Stomach (tissue), 9 donors: ENCODE results near the gene UHMK1. TPM values are rescaled to one million over a fixed set of nuclear protein-coding genes. Genes with fewer than 3 reads are reported as not detected.

ENCODE experiments used
- DNase-seq, 2 donors: peaks; one replicate each; pipeline versions ENCODE4 v3.0.0 to v3.0.0-alpha.2; 2013 to 2019
- H3K27ac ChIP-seq, 5 donors: fragments of 200-600 bp in 4 of 5; sonication (generic) in 4 of 5; one replicate each; pipeline ENCODE4 v1.5.1; 2013 to 2019; ENCODE audit warnings: mild to moderate bottlenecking in 1 of 5, moderate library complexity in 1 of 5
- H3K27me3 ChIP-seq, 3 donors: fragments of 200-600 bp; sonication (generic); one replicate each; pipeline ENCODE4 v1.5.1; 2017 to 2019; ENCODE audit warnings: mixed run types in 1 of 3
- H3K36me3 ChIP-seq, 4 donors: fragments of 200-600 bp; sonication (generic); 1 replicate in 3 of 4; 2 replicates in 1 of 4; pipeline ENCODE4 v1.5.1; 2016 to 2019
- H3K4me1 ChIP-seq, 4 donors: fragments of 200-600 bp; sonication (generic); one replicate each; pipeline ENCODE4 v1.5.1; 2016 to 2019
- H3K4me3 ChIP-seq, 4 donors: fragments of 200-600 bp; sonication (generic) in 3 of 4; one replicate each; pipeline ENCODE4 v1.5.1; 2016 to 2019; ENCODE audit warnings: mild to moderate bottlenecking in 1 of 4
- H3K9me3 ChIP-seq, 4 donors: fragments of 200-600 bp; sonication (generic); one replicate each; pipeline ENCODE4 v1.5.1; 2016 to 2019
- EP300 ChIP-seq: sonication (generic); formaldehyde crosslinking; IDR thresholded peaks from one replicate; pipeline ENCODE4 v1.6.1; 2017; ENCODE audit warnings: antibody characterized with exemption
- POLR2A ChIP-seq, 4 donors: fragments of 450-650 bp; IDR thresholded peaks; one replicate each; pipeline ENCODE4 v1.6.1; 2016; ENCODE audit warnings: antibody characterized with exemption in 4 of 4, control low read depth in 2 of 4, mild to moderate bottlenecking in 1 of 4, moderate library complexity in 1 of 4
- POLR2AphosphoS5 ChIP-seq, 3 donors: sonication (generic); formaldehyde crosslinking; IDR thresholded peaks; one replicate each; pipeline ENCODE4 v1.6.1; 2016; ENCODE audit warnings: antibody characterized with exemption in 3 of 3
- WGBS, 5 donors: extraction: QIAGEN DNeasy Blood & Tissue Kit in 3 of 5; methylation state at CpG; one replicate each; pipeline versions ENCODE4 v1.1.5 to v1.1.7; 2013 to 2018; 5-methylcytosine and 5-hydroxymethylcytosine counted together
- intact Hi-C: fragments of 100-400 bp; cut with DNase I; formaldehyde crosslinking; loops from one replicate; pipeline ENCODE4 v1.15.1; 2023; ENCODE audit warnings: low total_unique reads
- polyA plus RNA-seq, 3 donors: library from polyadenylated mRNA; stranded (reverse); fragments of 200-250 nt; gene quantifications; one replicate each; pipeline ENCODE4 v1.2.3, GENCODE V29; 2013
- total RNA-seq, 5 donors: library from RNA; depleted of rRNA; stranded (reverse); fragments of >200 nt; gene quantifications; one replicate each; pipeline versions ENCODE4 v1.1.0 to v1.2.3, GENCODE V29; 2014 to 2016
- TF ChIP-seq, protein P1 (sequence below), 7 experiments: fragments of 450-650 bp in 4 of 7; fragments of 200-600 bp in 3 of 7; sonication (generic) in 3 of 7; IDR thresholded peaks; one replicate each; pipeline ENCODE4 v1.5.1; 2016 to 2019; ENCODE audit warnings: antibody characterized with exemption in 7 of 7, control low read depth in 2 of 7, mild to moderate bottlenecking in 1 of 7
- donor health status: healthy with polysubstance abuse.
- donor health status: Bipolar disorder and iron deficiency.
- donor health status: healthy.

Gene UHMK1
- total and polyA plus RNA-seq, 8 donors, result 2.9 to 80.6 (median 19.8) TPM

DNA sequence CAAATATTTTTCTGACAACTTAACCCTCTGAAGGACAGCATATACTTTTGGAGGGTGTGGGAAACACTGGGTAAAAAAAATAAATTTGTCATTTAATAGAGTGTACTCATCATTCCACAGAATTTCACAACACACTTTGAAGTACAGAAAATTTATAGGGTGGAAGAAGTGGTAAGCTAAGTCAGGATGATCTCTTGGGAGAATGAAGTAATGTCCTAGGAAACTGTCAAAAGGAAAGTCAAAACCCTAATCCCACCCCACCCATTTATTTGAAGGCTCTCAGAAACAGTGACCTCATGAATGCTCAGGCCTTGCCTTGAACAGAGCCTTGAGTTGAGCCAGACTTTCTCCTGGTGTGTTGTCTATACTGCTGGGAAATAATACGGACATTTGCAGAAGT, 56.6 kb downstream of the UHMK1 start:
- Histone ChIP-seq H3K27ac (no peak overlapping the region), H3K9me3 (no peaks in the 10 kb centered on the region), H3K4me1 (peaks cover 0 to 5% (median 2%) of the 10 kb centered on the region in 4 donors), H3K36me3 (no peaks in the 10 kb centered on the region), H3K27me3 (no peaks in the 10 kb centered on the region), H3K4me3 (no peak overlapping the region)
- TF ChIP-seq, protein P1, sequence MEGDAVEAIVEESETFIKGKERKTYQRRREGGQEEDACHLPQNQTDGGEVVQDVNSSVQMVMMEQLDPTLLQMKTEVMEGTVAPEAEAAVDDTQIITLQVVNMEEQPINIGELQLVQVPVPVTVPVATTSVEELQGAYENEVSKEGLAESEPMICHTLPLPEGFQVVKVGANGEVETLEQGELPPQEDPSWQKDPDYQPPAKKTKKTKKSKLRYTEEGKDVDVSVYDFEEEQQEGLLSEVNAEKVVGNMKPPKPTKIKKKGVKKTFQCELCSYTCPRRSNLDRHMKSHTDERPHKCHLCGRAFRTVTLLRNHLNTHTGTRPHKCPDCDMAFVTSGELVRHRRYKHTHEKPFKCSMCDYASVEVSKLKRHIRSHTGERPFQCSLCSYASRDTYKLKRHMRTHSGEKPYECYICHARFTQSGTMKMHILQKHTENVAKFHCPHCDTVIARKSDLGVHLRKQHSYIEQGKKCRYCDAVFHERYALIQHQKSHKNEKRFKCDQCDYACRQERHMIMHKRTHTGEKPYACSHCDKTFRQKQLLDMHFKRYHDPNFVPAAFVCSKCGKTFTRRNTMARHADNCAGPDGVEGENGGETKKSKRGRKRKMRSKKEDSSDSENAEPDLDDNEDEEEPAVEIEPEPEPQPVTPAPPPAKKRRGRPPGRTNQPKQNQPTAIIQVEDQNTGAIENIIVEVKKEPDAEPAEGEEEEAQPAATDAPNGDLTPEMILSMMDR (IDR thresholded peaks at IDR 0.05), result no peak
- TF ChIP-seq POLR2AphosphoS5 (IDR thresholded peaks at IDR 0.05), result no peak
- no peak for TF ChIP-seq EP300
- no peak for TF ChIP-seq POLR2A (IDR thresholded peaks at IDR 0.05)
- 90 to 100% (median 93%) methylated on average over 1 of the region's 1 CpG for WGBS, 5 donors
- intact Hi-C loops, result no loop called here
- DNase-seq, result no peak

DNA sequence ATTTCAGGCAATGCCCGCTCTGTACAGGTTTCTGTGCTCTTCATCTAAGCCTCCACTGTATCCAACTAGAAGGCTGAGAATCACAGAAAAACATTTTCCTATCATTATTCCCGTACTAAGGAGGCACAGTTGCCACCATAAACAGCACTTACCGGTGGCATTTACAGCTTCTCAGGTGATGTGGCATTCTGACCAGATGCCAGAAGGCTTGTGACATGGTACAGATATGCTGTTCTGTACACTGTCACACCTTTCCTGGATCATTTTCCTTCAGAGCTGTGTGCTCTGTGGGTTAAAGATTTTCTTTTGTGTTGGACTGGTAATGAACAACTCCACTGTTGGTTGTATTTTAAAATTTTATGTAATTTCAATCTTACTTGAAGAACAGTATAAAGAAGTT, 59.9 kb downstream of the UHMK1 start:
- Histone ChIP-seq H3K4me3 (no peak overlapping the region), H3K27ac (no peak overlapping the region), H3K4me1 (peaks cover 9 to 18% (median 18%) of the 10 kb centered on the region in 4 donors), H3K9me3 (no peaks in the 10 kb centered on the region), H3K27me3 (no peaks in the 10 kb centered on the region), H3K36me3 (no peaks in the 10 kb centered on the region)
- 45 to 67% (median 56%) methylated on average over 3 of the region's 3 CpGs for WGBS, 5 donors
- TF ChIP-seq, protein P1 (IDR thresholded peaks at IDR 0.05), result no peak
- TF ChIP-seq POLR2A (IDR thresholded peaks at IDR 0.05) (no peak), POLR2AphosphoS5 (IDR thresholded peaks at IDR 0.05) (peak in 1 of 3 donors; percentile 53), EP300 (no peak)
- peak in 1 of 2 donors; percentile 63 for DNase-seq
- intact Hi-C loops, result no loop called here

DNA sequence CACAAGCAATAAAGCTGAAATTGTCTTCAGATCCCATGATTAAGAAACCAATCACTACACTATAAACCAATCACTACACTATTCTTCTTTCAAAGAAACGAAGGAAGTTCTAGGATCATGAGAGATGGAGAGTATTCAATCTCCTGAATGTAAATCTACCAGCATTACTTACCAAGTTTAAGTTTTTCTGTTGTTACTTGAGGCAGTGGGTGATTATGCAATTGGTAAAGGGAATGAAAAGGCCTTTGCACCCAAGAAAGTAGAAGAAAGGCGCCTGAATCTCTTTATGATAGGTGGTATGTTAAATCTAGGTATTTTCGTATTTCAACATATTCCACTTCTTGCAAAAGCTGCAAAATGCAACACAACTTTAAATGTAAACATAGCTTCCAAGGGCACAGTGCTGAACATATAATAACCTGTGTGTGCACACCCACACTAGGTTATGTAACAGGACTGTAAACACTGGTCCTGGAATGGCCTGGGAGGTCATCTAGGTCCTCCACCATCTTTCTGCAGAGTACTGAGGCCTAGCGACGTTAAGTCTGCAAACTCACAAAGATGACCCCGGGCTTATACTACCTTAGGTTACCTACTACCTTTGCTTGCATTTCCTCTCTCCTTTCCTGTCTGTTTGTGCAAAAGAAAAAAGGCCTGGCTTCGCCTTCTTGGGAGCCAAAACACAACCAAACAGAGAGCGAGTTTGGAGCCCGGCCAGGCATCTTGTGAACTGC, 62.9 kb downstream of the UHMK1 start:
- Histone ChIP-seq H3K4me3 (peak overlapping the region; percentile 77 to 97 (median 88)), H3K4me1 (peaks cover 23 to 48% (median 37%) of the 10 kb centered on the region in 4 donors), H3K9me3 (no peaks in the 10 kb centered on the region), H3K27ac (peak overlapping the region; percentile 95 to 100 (median 96)), H3K27me3 (no peaks in the 10 kb centered on the region), H3K36me3 (no peaks in the 10 kb centered on the region)
- 27 to 36% (median 30%) methylated on average over 9 of the region's 9 CpGs for WGBS, 5 donors
- TF ChIP-seq EP300 (no peak), POLR2A (IDR thresholded peaks at IDR 0.05) (no peak)
- TF ChIP-seq, protein P1 (IDR thresholded peaks at IDR 0.05), result no peak
- intact Hi-C loops, result no loop called here
- DNase-seq, result no peak

DNA sequence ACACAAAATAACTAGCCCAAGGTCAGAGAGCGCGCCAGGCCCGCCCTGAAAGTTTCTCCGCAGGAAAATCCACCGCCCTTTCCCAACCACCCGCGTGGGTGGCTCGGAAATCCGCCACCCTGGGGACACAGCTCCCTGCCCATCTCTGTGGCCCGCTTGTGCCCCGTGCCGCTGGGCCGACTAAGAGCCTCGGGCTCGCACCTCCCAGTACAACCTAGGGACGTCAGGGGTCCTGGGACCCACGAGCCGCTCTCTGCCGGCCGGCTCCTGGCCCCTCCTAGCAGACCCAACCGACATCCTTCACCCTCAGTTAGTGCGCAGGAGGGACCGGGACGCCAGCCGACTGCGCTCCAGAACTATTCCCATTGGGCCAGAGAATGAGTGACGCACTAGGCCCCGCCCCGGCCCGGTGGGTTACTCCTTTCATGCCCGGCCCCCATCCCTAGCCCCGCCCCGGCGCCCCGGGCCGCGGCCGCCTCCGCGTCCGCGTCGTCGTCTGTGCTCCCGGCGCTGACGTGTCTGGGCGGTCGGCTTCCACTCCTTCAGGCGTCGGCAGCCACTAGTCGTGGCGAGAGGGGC, 63.5 kb downstream of the UHMK1 start:
- Histone ChIP-seq H3K27ac (peak overlapping the region; percentile 95 to 100 (median 96)), H3K27me3 (no peaks in the 10 kb centered on the region), H3K9me3 (no peaks in the 10 kb centered on the region), H3K4me3 (peak overlapping the region; percentile 77 to 97 (median 88)), H3K36me3 (peaks cover 0 to 6% (median 3%) of the 10 kb centered on the region in 4 donors), H3K4me1 (peaks cover 23 to 54% (median 42%) of the 10 kb centered on the region in 4 donors)
- peak; percentile 99 for DNase-seq
- TF ChIP-seq EP300, result peak; percentile 14
- TF ChIP-seq POLR2A (IDR thresholded peaks at IDR 0.05), result peak in 2 of 4 donors; percentile 69 to 70
- peak; percentile 68 to 91 (median 76) for TF ChIP-seq POLR2AphosphoS5 (IDR thresholded peaks at IDR 0.05)
- TF ChIP-seq, protein P1 (IDR thresholded peaks at IDR 0.05), result no peak
- WGBS, 5 donors, result 0 to 1% (median 0%) methylated on average over 4 to 53 of the region's 53 CpGs
- intact Hi-C loops, result no loop called here
